Hepatocyte (in vitro differentiated cells): Measurements from ENCODE around the gene EXOC4. TPM values are rescaled to one million over a fixed set of nuclear protein-coding genes. Genes with fewer than 3 reads are reported as not detected.

ENCODE experiments used
- DNase-seq: peaks from one replicate; pipeline ENCODE4 v3.0.0-alpha.2; 2016; ENCODE audit warnings: low spot score
- H2AFZ ChIP-seq: fragments of 200-600 bp; sonication (generic); 2 replicates; pipeline ENCODE4 v1.6.0; 2016; ENCODE audit warnings: antibody characterized with exemption, mild to moderate bottlenecking
- H3K27ac ChIP-seq: fragments of 200-600 bp; sonication (generic); 2 replicates; pipeline ENCODE4 v1.5.1; 2016; ENCODE audit warnings: mild to moderate bottlenecking
- H3K27me3 ChIP-seq: fragments of 200-600 bp; sonication (generic); 2 replicates; pipeline ENCODE4 v1.6.1; 2016
- H3K36me3 ChIP-seq: fragments of 200-600 bp; sonication (generic); replicated peaks from 2 replicates; pipeline ENCODE4 v1.5.1; 2016; ENCODE audit warnings: low read depth; ENCODE audit not compliant: insufficient read depth
- H3K4me1 ChIP-seq: fragments of 200-600 bp; sonication (generic); 2 replicates; pipeline ENCODE4 v1.5.1; 2016; ENCODE audit warnings: mild to moderate bottlenecking, moderate library complexity; ENCODE audit not compliant: insufficient read depth
- H3K4me2 ChIP-seq: fragments of 200-600 bp; sonication (generic); 2 replicates; pipeline ENCODE4 v1.6.0; 2016
- H3K4me3 ChIP-seq: fragments of 200-600 bp; sonication (generic); 2 replicates; pipeline ENCODE4 v1.5.1; 2016; ENCODE audit warnings: mild to moderate bottlenecking
- H3K79me2 ChIP-seq: fragments of 200-600 bp; sonication (generic); 2 replicates; pipeline ENCODE4 v1.6.0; 2017; ENCODE audit warnings: mild to moderate bottlenecking
- H3K9me2 ChIP-seq: fragments of 200-600 bp; sonication (generic); replicated peaks from 2 replicates; pipeline ENCODE4 v1.6.0; 2017; ENCODE audit warnings: mild to moderate bottlenecking; ENCODE audit not compliant: insufficient read depth
- H3K9me3 ChIP-seq: fragments of 200-600 bp; sonication (generic); 2 replicates; pipeline ENCODE4 v1.5.1; 2016; ENCODE audit warnings: low read depth, mild to moderate bottlenecking
- H4K20me1 ChIP-seq: fragments of 200-600 bp; sonication (generic); 2 replicates; pipeline ENCODE4 v1.6.0; 2016; ENCODE audit warnings: mild to moderate bottlenecking; ENCODE audit not compliant: insufficient read depth, poor library complexity, severe bottlenecking
- CTCF ChIP-seq: fragments of 200-600 bp; sonication (generic); IDR thresholded peaks from 2 replicates; pipeline ENCODE4 v1.5.1; 2016; ENCODE audit warnings: antibody characterized with exemption, mild to moderate bottlenecking; ENCODE audit not compliant: poor library complexity
- EZH2 ChIP-seq: fragments of 200-600 bp; sonication (generic); IDR thresholded peaks from 2 replicates; pipeline ENCODE4 v1.6.1; 2016; ENCODE audit warnings: antibody characterized with exemption, mild to moderate bottlenecking, borderline replicate concordance
- EZH2phosphoT487 ChIP-seq: fragments of 200-600 bp; sonication (generic); IDR thresholded peaks from one replicate; pipeline ENCODE4 v1.6.1; 2018; ENCODE audit warnings: antibody characterized with exemption, mild to moderate bottlenecking, low read depth, moderate library complexity; ENCODE audit not compliant: unreplicated experiment, severe bottlenecking
- WGBS: methylation state at CpG from one replicate; pipeline ENCODE4 v1.1.6; 2016; ENCODE audit warnings: low lambda C conversion rate; ENCODE audit errors: missing lambda C conversion rate; 5-methylcytosine and 5-hydroxymethylcytosine counted together
- polyA plus RNA-seq: library from polyadenylated mRNA; unstranded; fragments of >200 nt; fragmentation: Nextera tagmentation; extraction: Ambion mirVana; gene quantifications from 2 replicates; pipeline ENCODE4 v1.2.1, GENCODE V29; 2016
- total RNA-seq: library from RNA; depleted of rRNA; stranded (reverse); fragments of >200 nt; gene quantifications from 2 replicates; pipeline ENCODE4 v1.2.3, GENCODE V29; 2014

Gene EXOC4
- total and polyA plus RNA-seq, 2 experiments from 2014 or later, result 34.8 to 56.1 TPM

DNA sequence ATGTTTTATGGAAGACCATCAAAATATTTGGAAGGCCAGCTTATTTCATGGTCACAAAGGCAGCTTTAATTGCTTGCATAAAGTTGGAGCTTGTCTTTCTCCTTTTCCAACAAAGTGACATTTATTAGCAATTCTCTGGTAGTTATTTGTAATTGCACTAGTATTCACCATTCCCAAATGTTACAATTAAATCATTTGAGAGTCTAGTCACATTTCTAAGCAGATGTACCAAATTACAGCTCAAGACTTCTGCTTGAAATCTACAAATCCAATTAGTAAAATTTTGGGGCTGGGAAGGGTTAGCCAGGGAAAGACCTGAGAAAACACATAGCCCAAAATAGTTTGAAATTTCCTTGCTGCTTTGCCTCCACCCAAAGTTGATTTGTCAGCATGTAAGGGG lies 498.2 kb downstream of the EXOC4 start:
- no peak overlapping the region for H2AFZ ChIP-seq
- no peaks in the 10 kb centered on the region for H3K27me3 ChIP-seq
- no peaks in the 10 kb centered on the region for H3K9me2 ChIP-seq
- no peak overlapping the region for H3K4me3 ChIP-seq
- TF ChIP-seq EZH2phosphoT487, result no peak
- no peak for TF ChIP-seq EZH2
- no peak for TF ChIP-seq CTCF
- H3K36me3 ChIP-seq, result no peaks in the 10 kb centered on the region
- no peak for DNase-seq
- H3K9me3 ChIP-seq, result no peaks in the 10 kb centered on the region
- no peaks in the 10 kb centered on the region for H3K79me2 ChIP-seq
- no peaks in the 10 kb centered on the region for H4K20me1 ChIP-seq
- H3K27ac ChIP-seq, result no peak overlapping the region
- H3K4me1 ChIP-seq, result peaks cover 4% of the 10 kb centered on the region
- H3K4me2 ChIP-seq, result no peak overlapping the region

GRCh38 chr7:133753513-133753912 lies 500.6 kb downstream of the EXOC4 start:
- Histone ChIP-seq H3K79me2 (no peaks in the 10 kb centered on the region), H3K27ac (no peak overlapping the region), H4K20me1 (no peaks in the 10 kb centered on the region), H3K27me3 (no peaks in the 10 kb centered on the region), H2AFZ (no peak overlapping the region), H3K4me1 (peaks cover 4% of the 10 kb centered on the region), H3K36me3 (no peaks in the 10 kb centered on the region), H3K4me2 (no peak overlapping the region), H3K9me2 (no peaks in the 10 kb centered on the region), H3K9me3 (no peaks in the 10 kb centered on the region), H3K4me3 (no peak overlapping the region)
- no peak for TF ChIP-seq EZH2
- TF ChIP-seq CTCF, result no peak
- TF ChIP-seq EZH2phosphoT487, result no peak
- WGBS, result 79% methylated on average over 5 of the region's 5 CpGs
- peak; percentile 3 for DNase-seq

DNA sequence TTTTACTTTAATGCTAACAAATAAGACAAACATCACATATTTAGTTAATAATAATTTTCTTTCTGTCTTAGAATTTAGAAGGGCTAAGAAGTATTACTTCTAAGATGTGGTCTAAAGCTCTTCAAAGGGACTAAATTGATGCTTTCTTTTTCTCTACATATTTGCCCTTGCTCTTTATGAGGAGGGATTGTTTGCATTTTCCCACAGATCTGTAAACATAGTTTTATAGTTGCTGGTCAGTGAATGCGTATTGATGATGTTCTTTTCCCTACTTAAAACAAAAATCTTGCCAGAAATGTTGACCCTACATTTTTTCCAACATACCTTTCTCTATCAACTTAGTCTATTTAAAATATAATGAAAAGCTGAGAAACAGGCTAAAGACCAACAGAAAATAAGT lies 501.8 kb downstream of the EXOC4 start:
- no peaks in the 10 kb centered on the region for H3K36me3 ChIP-seq
- H3K9me2 ChIP-seq, result no peaks in the 10 kb centered on the region
- DNase-seq, result no peak
- no peak overlapping the region for H3K4me3 ChIP-seq
- no peak overlapping the region for H2AFZ ChIP-seq
- peaks cover 4% of the 10 kb centered on the region for H3K4me1 ChIP-seq
- 62% methylated on average over 1 of the region's 1 CpG for WGBS
- no peak overlapping the region for H3K4me2 ChIP-seq
- H3K27ac ChIP-seq, result no peak overlapping the region
- no peaks in the 10 kb centered on the region for H3K27me3 ChIP-seq
- no peaks in the 10 kb centered on the region for H3K79me2 ChIP-seq
- TF ChIP-seq EZH2phosphoT487 (no peak), CTCF (no peak), EZH2 (no peak)
- H3K9me3 ChIP-seq, result no peaks in the 10 kb centered on the region
- no peaks in the 10 kb centered on the region for H4K20me1 ChIP-seq

- Histone ChIP-seq H3K9me2 (no peaks in the 10 kb centered on the region), H3K4me2 (no peak overlapping the region), H3K36me3 (no peaks in the 10 kb centered on the region), H3K27ac (no peak overlapping the region), H3K9me3 (no peaks in the 10 kb centered on the region), H3K79me2 (no peaks in the 10 kb centered on the region), H2AFZ (no peak overlapping the region), H3K4me3 (no peak overlapping the region), H4K20me1 (no peaks in the 10 kb centered on the region), H3K4me1 (peaks cover 4% of the 10 kb centered on the region), H3K27me3 (no peaks in the 10 kb centered on the region)
- DNase-seq, result no peak
- TF ChIP-seq EZH2phosphoT487, result no peak
Observed at GRCh38 chr7:133755901-133756300, 503.0 kb downstream of the EXOC4 start.
